Measurements from ENCODE around the gene FREM3.

DNA sequence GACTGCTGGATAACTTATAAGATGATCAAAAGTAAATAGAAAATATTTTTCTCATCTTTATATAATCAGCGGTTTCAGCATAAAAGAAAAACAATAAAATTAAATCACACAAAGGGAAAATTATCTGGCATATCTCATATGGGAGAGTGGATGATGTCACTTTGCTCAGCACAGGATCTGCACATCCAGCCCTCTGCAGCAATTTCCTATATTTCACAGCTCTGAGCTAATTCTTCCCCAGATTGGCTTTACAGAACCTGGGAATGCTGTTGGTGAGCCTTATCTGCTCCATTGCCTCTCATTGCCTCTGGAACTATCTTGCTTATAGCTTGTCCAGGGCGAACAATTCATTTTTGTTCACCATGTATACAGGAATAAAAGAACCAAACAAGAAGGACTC lies 21.0 kb downstream of the FREM3 start:
- TF ChIP-seq GATA3 (IDR thresholded peaks at IDR 0.05; ENCODE audit: low read depth, low read length) (no peak), GATA2 (IDR thresholded peaks at IDR 0.05; ENCODE audit: low read depth, low read length) (peak; percentile 30; the same call in 1 of the 2 replicates)

Data from SH-SY5Y (cell line).